HG03159 (cell line): ENCODE data around the gene PHLDA3.
A peak's percentile ranks its signal among the peaks of the same experiment; 100 is the strongest.
"Not testable (repeated sequence)": the region's sequence is repeated elsewhere in the genome, so short reads cannot be mapped to it uniquely, and the experiment has no call there.

ENCODE experiments used
- ATAC-seq: cut with Tn5 transposase; IDR thresholded peaks from one replicate; pipeline ENCODE4 v1.9.1; 2021; ENCODE audit warnings: mild to moderate bottlenecking, moderate library complexity; ENCODE audit not compliant: unreplicated experiment

PHLDA3 gene

GRCh38 chr1:201488830-201489589 lies 20.0 kb upstream of the PHLDA3 start:
- ATAC-seq: no peak

- no peak for ATAC-seq
These were observed 18.8 kb upstream of the PHLDA3 start for GRCh38 chr1:201487742-201488141.

GRCh38 chr1:201486187-201486586 lies 17.2 kb upstream of the PHLDA3 start:
- ATAC-seq: no peak

GRCh38 chr1:201485184-201485774 lies 16.3 kb upstream of the PHLDA3 start:
- no peak for ATAC-seq

- ATAC-seq: no peak
These were observed 14.5 kb upstream of the PHLDA3 start for GRCh38 chr1:201483373-201483949.

GRCh38 chr1:201482755-201483154 lies 13.8 kb upstream of the PHLDA3 start:
- ATAC-seq: no peak

- peak; percentile 81 for ATAC-seq
These were observed 12.9 kb upstream of the PHLDA3 start for GRCh38 chr1:201481761-201482493.

- ATAC-seq: no peak
These were observed 12.0 kb upstream of the PHLDA3 start for GRCh38 chr1:201481004-201481380.

GRCh38 chr1:201480231-201481003 lies 11.4 kb upstream of the PHLDA3 start:
- ATAC-seq: peak; percentile 55

GRCh38 chr1:201479201-201479730 lies 10.3 kb upstream of the PHLDA3 start:
- ATAC-seq: no peak

GRCh38 chr1:201478666-201479065 lies 9.7 kb upstream of the PHLDA3 start:
- ATAC-seq: not testable (repeated sequence)

GRCh38 chr1:201476670-201477344 lies 7.8 kb upstream of the PHLDA3 start:
- no peak for ATAC-seq

- no peak for ATAC-seq
These were observed 7.1 kb upstream of the PHLDA3 start for GRCh38 chr1:201475915-201476669.

- ATAC-seq: no peak
These were observed 6.1 kb upstream of the PHLDA3 start for GRCh38 chr1:201475130-201475529.

- no peak for ATAC-seq
These were observed 4.3 kb upstream of the PHLDA3 start for GRCh38 chr1:201473296-201473695.

- not testable (repeated sequence) for ATAC-seq
These were observed 3.3 kb upstream of the PHLDA3 start for GRCh38 chr1:201472321-201472720.

- no peak for ATAC-seq
These were observed 2.8 kb upstream of the PHLDA3 start for GRCh38 chr1:201471772-201472171.

GRCh38 chr1:201470581-201470980 lies 1.6 kb upstream of the PHLDA3 start:
- ATAC-seq: no peak

GRCh38 chr1:201469645-201470074 lies 672 bp upstream of the PHLDA3 start:
- ATAC-seq: no peak
